ENCODE measurements around the gene DHX32.

Gene DHX32

GRCh38 chr10:125849448-125849847 lies 31.6 kb downstream of the DHX32 start:
- no peak for DNase-seq (ENCODE audit: low read depth in 2 of 2)

DNA sequence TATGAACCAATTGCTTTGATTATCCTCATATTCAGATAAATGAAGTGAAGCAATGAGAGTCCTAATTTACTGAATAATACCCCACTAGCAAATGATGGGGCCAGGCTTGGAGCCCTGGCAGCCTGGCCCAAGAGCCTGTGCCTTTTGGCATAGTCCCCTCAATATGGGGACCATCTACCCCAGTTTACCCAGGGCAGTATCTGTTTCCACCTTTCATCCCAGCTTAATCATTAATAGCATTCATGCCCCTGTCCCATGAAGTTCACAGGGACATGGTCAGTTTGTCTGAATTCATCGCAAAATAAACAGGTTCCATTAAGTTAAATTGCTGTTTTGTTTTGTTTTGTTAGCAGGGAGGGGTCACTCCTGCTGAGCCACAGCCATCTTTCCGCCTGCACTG lies 32.2 kb downstream of the DHX32 start:
- no peak for DNase-seq (ENCODE audit: low read depth in 2 of 2)

- no peak for DNase-seq (ENCODE audit: low read depth in 2 of 2)
Observed at GRCh38 chr10:125848371-125848770, 32.7 kb downstream of the DHX32 start.

DNA sequence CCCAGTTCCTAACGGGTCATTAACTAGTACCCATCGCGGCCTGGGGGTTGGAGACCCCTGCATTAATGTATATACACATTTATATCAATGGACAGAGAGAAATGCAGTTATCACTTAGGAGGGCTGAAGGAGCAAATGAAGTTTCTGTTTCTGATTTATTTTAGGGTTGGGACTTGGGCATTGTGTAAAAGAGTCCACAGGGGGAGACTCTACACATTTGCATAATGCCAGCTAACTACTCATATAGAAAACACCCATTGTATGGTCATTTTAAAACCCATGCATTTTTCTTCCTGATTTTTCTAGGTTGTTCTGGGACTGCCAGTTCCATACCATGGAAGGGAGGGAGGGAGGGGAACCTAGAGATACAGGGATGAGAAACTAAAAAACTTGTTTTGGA lies 34.2 kb downstream of the DHX32 start:
- DNase-seq (ENCODE audit: low read depth in 2 of 2) = no peak

- DNase-seq (ENCODE audit: low read depth in 2 of 2) = no peak
Observed at GRCh38 chr10:125845617-125846016, 35.5 kb downstream of the DHX32 start.

DNA sequence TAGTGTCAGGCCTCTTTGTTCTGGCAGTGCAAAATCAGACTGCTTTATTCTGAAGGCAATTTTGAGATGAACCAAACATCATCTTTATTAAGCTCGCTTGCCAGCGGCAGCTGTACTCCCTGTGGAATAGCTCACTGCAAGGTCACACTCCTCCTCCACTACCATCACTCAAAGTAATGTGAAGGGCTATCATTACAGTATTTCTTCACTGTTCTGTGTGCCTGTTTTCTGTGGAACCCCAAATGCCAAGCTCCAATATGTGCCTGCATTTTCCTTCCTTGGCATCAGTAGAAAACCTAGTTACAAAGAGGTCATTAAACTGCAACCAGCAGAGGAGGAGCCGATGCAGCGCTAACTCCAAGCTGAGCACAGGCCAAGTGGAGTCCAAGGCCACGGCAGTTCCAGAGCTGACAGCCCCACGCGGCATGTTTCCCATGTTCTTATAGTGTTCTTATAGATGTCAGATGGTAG lies 36.3 kb downstream of the DHX32 start:
- no peak for DNase-seq (ENCODE audit: low read depth in 2 of 2)

DNA sequence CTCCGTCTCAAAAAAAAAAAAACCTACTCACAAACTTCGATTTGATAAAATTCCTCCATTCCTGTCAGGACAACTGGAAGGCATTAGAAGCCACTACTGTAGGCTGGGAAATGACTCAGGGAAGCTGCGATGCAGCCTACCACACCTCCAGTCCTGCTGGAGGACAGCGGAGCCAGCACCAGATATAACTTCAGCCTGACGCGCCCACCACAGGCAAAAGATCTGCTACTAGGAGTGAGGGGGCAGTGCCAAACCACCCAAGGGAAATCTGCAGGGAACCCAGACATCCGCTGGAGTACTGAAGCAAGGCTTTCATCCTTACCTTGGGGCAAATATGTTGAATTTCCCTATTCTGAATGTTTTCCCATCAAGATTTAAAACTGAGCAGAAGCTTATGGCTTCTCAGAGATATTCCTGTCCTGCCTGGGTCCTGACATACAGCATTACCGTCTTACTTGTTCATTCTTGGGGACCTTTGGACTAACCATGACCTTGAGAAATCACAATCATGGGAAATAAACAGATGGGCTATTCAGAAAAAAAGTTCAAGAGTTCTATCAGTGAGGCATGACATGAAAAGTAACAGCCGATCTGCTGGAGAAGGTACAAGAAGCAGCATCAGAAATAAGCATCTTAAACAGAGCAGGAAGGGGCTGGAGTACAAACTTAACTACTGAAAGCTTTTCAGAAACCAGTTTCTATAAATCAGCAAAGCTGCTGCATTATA lies 37.3 kb downstream of the DHX32 start:
- no peak for DNase-seq (ENCODE audit: low read depth in 2 of 2)

GRCh38 chr10:125840955-125841354 lies 40.1 kb downstream of the DHX32 start:
- DNase-seq (ENCODE audit: low read depth in 2 of 2) = no peak

- no peak for DNase-seq (ENCODE audit: low read depth in 2 of 2)
Observed at GRCh38 chr10:125840406-125840805, 40.7 kb downstream of the DHX32 start.

DNA sequence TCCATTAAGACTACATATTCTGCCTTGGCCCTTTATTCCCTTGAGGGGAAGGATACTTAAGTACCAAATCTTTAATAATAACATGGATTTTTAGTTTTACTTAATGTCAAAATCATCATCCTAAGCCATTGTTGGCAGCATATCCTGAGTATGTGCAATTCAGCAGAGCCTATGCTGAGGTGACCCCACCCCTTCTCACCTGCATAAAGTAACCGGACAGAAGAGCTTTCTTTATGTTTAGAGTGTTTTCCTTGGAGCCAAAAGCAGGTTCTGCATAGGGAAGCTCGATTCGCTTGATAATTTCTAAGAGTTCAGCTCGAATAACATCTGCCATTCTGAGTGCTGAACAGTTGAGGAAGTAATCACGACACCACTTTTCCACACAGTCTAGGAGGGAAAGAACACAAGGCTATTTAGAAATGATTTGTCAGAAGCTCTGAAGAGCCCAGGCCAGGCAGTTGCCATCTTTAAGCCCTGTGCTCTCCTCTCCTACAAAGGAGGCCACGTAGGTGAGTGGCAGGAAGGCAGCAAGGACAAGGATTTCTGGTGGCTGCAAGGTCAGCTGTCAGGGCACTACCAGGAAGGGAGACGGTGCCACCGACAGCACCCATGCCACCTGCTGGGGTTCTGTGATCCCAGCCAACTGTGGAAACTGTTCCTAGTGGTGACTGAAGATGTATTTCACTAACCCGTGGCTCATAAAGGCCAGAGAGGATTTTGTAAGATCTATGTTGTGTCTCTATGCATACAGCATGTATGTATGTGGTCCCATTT lies 42.1 kb downstream of the DHX32 start:
- no peak for DNase-seq (ENCODE audit: low read depth in 2 of 2)

DNA sequence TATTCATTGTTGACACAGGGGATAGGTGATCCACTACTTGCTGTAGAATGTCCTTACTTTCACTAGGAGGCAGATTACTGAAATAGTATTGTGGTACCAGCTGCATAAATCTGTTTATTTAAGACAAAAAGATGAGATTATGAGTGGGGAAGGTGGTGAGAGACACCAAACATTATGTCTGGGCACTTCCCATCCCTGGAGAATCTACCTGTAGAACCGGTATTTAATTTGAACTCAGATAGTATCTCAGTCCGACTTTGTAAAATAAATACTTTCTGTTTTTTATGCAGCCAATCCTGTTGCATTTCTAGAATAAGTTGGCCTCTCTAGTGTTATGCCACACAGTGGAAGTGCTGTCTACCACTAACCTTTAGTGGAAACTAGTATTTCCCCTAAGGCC lies 44.3 kb downstream of the DHX32 start:
- DNase-seq (ENCODE audit: low read depth in 2 of 2) = no peak

DNA sequence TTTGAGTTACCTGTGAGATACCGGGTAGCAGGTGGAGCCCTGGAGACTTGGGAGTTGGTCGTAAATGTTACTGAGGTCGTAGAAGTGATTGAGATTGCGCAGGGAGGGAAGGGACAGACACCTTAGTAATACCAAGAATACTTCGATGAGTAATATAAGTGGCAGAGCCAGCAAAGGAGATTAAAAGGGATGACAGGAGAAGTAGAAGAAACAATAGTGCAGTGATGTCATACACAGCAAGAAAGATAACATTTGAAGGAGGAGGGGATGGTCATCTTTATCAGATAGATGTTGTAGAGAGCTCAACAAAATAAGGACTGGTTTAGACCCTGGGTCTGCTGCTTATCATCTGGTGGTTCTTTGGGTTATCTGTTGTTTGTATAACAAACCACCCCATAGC lies 52.8 kb downstream of the DHX32 start:
- DNase-seq (ENCODE audit: low read depth in 2 of 2) = no peak

DNA sequence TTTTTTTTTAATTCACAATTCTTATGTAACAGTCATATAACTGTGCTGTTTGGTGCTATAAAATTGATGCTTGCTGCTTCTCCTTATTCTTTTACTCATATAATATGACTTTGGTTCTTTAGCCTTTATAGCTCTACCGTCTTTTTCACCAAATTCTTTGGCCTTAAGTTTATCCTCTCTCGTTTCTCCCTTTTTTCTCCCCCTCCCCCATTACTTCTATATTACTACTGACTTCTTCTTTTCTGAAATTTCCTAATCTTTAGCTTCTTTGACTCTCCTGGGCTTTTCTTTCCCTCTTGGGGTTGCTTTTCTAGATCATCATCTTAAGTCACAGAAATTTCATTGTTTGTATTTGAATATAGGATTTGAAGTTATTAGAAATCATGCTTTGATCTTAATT lies 54.0 kb downstream of the DHX32 start:
- DNase-seq (ENCODE audit: low read depth in 2 of 2) = no peak

DNA sequence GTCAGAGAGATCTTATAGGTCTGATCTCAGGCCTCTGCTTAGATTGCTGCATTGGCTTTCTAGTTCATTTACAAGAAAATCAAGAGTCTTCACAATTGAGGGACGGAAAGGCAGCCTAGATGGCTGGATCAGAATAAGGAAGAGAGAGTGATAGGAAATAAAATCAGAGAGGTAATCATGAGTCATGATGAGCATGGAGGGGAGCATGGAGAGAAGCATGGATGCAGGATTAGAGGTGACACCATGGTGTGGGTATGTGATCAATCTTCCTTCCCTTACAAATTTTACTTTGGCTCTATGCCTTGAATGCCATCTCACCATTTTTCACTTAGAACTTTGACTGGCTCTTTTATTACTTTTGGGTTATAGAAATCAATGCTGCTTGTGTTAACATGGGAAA lies 56.4 kb downstream of the DHX32 start:
- DNase-seq (ENCODE audit: low read depth in 2 of 2) = no peak

- no peak for DNase-seq (ENCODE audit: low read depth in 2 of 2)
Observed at GRCh38 chr10:125823663-125824251, 57.3 kb downstream of the DHX32 start.

DNA sequence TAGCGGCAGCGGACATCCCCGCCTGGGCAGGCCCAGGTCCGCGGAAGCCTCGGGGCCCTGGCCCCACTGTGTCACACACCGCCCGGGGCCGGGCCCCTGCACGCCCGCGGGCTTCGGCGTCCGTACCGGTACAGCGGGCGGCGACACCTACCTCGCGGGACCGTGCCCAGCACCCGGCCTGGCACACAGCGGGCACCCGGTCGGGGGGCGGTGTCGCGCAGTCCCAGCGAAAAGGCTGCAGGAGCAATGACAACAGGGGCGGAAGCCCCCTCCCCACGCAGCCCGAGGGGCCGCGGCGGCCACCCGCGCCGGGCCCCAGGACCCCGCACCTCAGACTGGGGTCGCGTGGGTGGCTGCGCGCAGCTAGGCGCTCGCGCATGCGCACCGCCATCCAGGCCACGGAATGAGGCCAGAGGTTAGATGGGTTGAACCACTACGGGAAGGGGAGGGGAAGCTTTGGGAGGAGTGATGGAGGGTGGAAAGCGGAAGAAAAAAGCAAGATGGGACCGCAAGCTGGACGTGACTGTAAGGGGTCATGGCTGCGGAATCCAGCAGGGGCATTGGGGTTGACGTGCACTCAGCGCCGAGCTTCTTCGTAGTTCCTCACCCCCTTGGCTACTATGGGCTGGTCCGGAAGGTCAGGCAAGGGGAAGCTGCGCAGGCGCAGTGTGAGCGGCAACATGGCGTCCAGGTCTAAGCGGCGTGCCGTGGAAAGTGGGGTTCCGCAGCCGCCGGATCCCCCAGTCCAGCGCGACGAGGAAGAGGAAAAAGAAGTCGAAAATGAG lies 58.0 kb downstream of the DHX32 start, which contains the start of the genes BCCIP and UROS:
TSS of gene BCCIP (plus strand) at position 669 of the 785 bp plus-strand sequence. CDS start at position 681, 12 bp downstream.
TSS of gene UROS (minus strand) at position 381 of the 785 bp plus-strand sequence. CDS start 6,759 bp downstream, outside the sequence.
- peak; percentile 80 for DNase-seq (ENCODE audit: low read depth in 2 of 2)

- no peak for DNase-seq (ENCODE audit: low read depth in 2 of 2)
Observed at GRCh38 chr10:125820701-125821100, 60.4 kb downstream of the DHX32 start.

- DNase-seq (ENCODE audit: low read depth in 2 of 2) = no peak
Observed at GRCh38 chr10:125817337-125817946, 63.6 kb downstream of the DHX32 start.

DNA sequence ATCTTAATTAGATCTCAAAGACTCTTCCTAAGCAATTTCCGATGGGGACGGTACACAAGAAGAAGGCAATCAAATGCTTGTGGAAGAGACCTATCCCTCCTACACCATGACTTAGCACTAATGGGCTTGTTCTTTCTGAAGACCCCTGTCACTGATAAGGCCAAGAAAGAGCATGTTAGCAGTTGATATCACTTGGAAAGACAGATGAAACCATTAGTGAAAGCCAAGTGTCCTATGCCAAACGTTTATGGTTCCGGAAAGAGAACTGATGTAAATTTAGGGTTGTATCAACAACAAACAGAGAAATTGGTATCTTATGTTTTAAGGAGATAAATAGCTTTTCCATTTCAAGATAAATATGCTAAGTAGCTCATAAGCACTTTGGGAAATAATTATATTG lies 64.5 kb downstream of the DHX32 start:
- no peak for DNase-seq (ENCODE audit: low read depth in 2 of 2)

DNA sequence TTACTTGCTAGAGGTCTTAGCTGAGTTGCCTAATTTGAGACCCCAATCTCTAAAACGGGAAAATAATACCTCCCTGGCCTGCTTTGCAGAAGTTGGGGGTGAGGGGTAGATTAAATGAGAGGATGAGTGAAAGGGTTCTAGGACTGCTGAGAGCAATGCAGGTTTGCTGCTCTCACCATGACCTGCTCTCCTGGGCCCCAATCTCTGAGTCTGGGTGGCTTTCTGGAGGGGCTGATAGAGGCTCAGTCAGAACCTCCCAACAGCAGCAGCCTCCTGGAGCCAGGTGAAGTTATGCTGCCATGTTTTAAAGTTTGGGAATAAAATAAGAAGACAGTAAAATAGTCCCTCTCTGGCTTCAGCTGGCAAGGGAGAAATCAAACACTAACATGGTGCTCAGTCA lies 65.3 kb downstream of the DHX32 start:
- no peak for DNase-seq (ENCODE audit: low read depth in 2 of 2)

DNA sequence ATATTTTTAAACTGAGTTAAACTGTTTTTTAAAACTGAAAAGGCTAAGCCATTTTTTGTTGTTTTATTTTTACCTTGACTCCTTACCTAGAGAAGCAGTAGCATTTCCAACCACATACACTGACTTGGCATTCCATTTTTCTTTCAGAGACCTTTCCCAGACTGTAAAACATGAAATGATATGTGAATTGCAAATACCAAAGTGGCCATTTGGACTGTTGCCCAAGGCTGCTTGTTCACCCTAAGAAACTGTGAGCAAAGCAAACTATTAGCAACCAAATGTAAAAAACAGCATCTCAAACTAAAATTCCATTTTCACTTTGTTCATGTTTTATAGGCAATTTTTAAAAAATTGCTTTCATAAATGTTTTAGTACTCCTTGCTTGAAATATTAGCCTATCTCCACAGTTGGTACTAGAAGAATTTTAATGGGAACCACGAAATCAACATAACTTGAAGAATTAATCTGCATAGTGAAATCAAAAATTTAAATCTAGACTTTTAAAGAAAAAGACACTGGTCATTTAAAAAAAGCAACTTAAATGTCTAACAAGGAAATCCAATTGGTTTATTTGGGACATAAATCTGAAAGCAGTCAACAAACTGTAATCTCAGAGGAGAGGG lies 68.9 kb downstream of the DHX32 start:
- no peak for DNase-seq (ENCODE audit: low read depth in 2 of 2)

All from stimulated activated CD4-positive, alpha-beta T cell treated with anti-CD3 and anti-CD28 coated beads, Interleukin-1b, Interleukin-23, amount 100 ng/mL, for 1 hour (primary cell).